Suprapubic skin (tissue), 4 donors: ENCODE results near the gene KRT33A. TPM values are rescaled to one million over a fixed set of nuclear protein-coding genes. Genes with fewer than 3 reads are reported as not detected.

Experiments used
- DNase-seq, 2 donors: peaks; one replicate each; pipeline ENCODE4 v3.0.0-alpha.2; 2019; ENCODE audit warnings: low spot score in 2 of 2
- H3K27ac ChIP-seq: fragments of 200-600 bp; sonication (generic); one replicate; pipeline ENCODE4 v1.5.1; 2019
- H3K27me3 ChIP-seq: fragments of 200-600 bp; sonication (generic); one replicate; pipeline ENCODE4 v1.5.1; 2019
- H3K36me3 ChIP-seq: fragments of 200-600 bp; sonication (generic); one replicate; pipeline ENCODE4 v1.5.1; 2019
- H3K4me1 ChIP-seq: fragments of 200-600 bp; sonication (generic); one replicate; pipeline ENCODE4 v1.5.1; 2019
- H3K4me3 ChIP-seq: fragments of 200-600 bp; sonication (generic); one replicate; pipeline ENCODE4 v1.5.1; 2019; ENCODE audit warnings: mild to moderate bottlenecking
- H3K9me3 ChIP-seq: fragments of 200-600 bp; sonication (generic); one replicate; pipeline ENCODE4 v1.5.1; 2019
- EP300 ChIP-seq: sonication (generic); formaldehyde crosslinking; IDR thresholded peaks from one replicate; pipeline ENCODE4 v1.6.1; 2017; ENCODE audit warnings: antibody characterized with exemption
- POLR2A ChIP-seq, 2 donors: fragments of 450-650 bp; IDR thresholded peaks; one replicate each; pipeline ENCODE4 v1.6.1; 2017; ENCODE audit warnings: antibody characterized with exemption in 2 of 2, mild to moderate bottlenecking in 2 of 2, moderate library complexity in 2 of 2
- POLR2AphosphoS5 ChIP-seq, 3 donors: sonication (generic); formaldehyde crosslinking; IDR thresholded peaks; one replicate each; pipeline ENCODE4 v1.6.1; 2017; ENCODE audit warnings: antibody characterized with exemption in 3 of 3
- WGBS: methylation state at CpG from one replicate; pipeline ENCODE4 v1.1.5; 2018; 5-methylcytosine and 5-hydroxymethylcytosine counted together
- total RNA-seq, 4 donors: library from RNA; depleted of rRNA; stranded (reverse); fragments of >200 nt; gene quantifications; one replicate each; pipeline ENCODE4 v1.1.0, GENCODE V29; 2016
- TF ChIP-seq, protein P1 (sequence below), 2 donors: fragments of 200-600 bp in 1 of 2; fragments of 450-650 bp in 1 of 2; sonication (generic) in 1 of 2; IDR thresholded peaks; one replicate each; pipeline ENCODE4 v1.5.1; 2016 to 2019; ENCODE audit warnings: antibody characterized with exemption in 2 of 2, mild to moderate bottlenecking in 1 of 2, moderate library complexity in 1 of 2

Gene KRT33A
- total RNA-seq, 4 donors from 2014 or later: 1.2 to 144 (median 8.3) TPM

DNA sequence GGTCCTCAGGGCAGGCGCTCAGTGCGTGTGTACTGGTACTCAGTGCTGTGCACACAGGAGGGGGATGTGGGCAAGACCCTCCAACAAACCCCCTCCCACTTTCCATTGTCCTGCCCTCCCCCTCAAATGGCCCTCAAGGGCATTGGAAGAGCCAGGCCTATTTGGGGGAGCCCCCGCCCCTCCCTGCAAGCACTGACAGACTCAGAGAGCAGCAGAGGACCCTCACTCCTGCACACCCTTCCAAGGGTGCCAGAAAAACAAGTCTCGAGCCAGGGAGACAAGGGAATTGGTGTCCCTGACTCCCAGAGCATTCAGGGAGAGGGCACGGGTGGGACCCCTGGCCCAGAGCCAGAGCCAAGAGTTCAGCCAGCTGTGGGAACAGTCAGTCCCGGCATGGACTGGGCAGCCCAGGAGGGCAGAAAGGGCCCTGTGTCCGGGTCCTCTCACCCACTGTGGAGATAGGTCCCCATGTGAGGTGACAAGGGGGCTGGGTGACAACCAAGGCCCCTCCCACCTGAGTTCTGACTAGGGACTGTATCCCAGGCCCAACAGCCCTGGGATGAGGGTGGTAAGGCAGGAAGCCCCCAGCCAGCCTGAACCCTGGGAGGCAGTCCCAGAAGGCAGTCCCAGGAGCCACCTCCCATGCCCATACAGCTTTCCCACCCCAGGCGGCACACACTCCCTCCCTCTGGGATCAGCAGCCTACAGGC lies 23.1 kb downstream of the KRT33A start:
- H3K4me1 ChIP-seq: no peaks in the 10 kb centered on the region
- no peaks in the 10 kb centered on the region for H3K9me3 ChIP-seq
- no peak overlapping the region for H3K4me3 ChIP-seq
- WGBS: 87% methylated on average over 6 of the region's 8 CpGs
- H3K36me3 ChIP-seq: no peaks in the 10 kb centered on the region
- DNase-seq: no peak
- H3K27me3 ChIP-seq: no peaks in the 10 kb centered on the region
- no peak overlapping the region for H3K27ac ChIP-seq
- TF ChIP-seq EP300 (no peak), POLR2AphosphoS5 (IDR thresholded peaks at IDR 0.05) (no peak), POLR2A (IDR thresholded peaks at IDR 0.05) (no peak)
- TF ChIP-seq, protein P1, sequence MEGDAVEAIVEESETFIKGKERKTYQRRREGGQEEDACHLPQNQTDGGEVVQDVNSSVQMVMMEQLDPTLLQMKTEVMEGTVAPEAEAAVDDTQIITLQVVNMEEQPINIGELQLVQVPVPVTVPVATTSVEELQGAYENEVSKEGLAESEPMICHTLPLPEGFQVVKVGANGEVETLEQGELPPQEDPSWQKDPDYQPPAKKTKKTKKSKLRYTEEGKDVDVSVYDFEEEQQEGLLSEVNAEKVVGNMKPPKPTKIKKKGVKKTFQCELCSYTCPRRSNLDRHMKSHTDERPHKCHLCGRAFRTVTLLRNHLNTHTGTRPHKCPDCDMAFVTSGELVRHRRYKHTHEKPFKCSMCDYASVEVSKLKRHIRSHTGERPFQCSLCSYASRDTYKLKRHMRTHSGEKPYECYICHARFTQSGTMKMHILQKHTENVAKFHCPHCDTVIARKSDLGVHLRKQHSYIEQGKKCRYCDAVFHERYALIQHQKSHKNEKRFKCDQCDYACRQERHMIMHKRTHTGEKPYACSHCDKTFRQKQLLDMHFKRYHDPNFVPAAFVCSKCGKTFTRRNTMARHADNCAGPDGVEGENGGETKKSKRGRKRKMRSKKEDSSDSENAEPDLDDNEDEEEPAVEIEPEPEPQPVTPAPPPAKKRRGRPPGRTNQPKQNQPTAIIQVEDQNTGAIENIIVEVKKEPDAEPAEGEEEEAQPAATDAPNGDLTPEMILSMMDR (IDR thresholded peaks at IDR 0.05): no peak

DNA sequence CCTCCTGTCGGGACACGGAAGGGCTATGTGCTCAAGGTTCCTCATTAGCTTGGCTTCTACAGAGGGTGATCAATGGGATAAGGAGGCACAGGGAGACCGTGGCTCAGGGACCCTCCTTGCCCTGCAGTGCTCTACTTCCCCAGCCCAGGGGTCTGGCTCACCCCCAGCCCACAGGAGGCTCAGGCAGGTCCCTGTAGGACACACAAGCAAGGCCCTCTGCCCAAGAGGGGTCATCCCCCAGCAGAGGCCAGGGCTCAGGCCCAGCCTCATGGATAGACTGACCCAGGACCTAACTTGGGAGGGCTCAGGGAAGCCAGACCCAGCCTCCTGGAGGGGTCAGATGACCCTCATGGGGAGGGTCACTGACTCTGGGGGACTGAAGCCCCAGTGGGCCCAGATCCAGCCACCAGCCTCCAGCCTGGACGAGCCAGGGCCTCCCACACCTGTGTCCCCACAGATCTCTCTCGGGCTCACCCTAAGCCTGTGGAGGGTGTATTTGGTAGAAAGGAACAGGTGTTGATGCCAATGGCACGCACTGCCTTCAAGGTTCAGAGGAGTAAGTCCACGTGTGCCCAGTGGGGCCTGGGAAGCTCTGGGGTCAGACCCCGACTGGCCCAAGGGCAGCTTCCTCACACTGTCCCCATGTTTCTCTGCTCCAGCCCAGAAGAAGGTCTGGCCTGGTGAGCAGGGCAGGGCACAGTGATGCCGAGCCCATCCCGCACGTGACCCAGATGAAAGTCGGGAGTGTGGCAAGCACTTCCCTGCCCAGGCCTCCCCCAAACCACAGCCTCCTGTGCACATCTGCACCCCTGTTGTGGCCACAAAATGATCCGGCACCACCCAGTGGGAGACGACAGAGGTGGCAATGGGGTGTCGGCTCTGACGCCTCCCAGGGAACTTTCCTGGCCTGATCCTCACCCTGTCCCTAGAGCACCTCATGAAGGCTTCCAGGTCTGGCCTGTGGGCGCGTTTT lies 24.2 kb downstream of the KRT33A start:
- WGBS: 83% methylated on average over 6 of the region's 18 CpGs
- H3K4me1 ChIP-seq: peaks cover 4% of the 10 kb centered on the region
- no peak for DNase-seq

DNA sequence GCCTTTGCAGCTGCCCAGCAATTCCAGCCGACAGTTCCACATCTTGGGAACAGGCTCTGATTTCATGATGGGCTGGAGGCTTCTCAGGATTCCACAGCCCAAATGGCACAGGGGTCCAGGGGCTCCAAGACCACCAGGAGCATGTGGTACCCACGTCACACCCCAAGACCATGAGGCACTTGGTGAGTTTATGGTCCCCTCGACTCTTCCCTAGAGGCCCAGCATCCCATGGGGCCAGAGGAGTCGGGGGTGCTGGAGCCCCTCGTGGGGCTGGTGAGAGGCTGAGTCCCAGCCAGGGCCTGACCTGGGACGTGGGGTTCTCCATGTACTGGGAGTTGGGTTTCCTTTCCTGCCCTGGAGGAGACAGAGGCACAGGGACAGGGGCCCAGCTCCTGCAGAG lies 25.0 kb downstream of the KRT33A start:
- no peak overlapping the region for H3K4me3 ChIP-seq
- DNase-seq: no peak
- no peaks in the 10 kb centered on the region for H3K9me3 ChIP-seq
- H3K27ac ChIP-seq: no peak overlapping the region
- WGBS: 94% methylated on average over 3 of the region's 6 CpGs
- TF ChIP-seq POLR2A (IDR thresholded peaks at IDR 0.05): no peak
- TF ChIP-seq POLR2AphosphoS5 (IDR thresholded peaks at IDR 0.05): no peak
- TF ChIP-seq, protein P1 (IDR thresholded peaks at IDR 0.05): no peak
- no peak for TF ChIP-seq EP300
- no peaks in the 10 kb centered on the region for H3K27me3 ChIP-seq
- H3K4me1 ChIP-seq: peaks cover 4% of the 10 kb centered on the region
- H3K36me3 ChIP-seq: no peaks in the 10 kb centered on the region

More for the DNA sequence above, 24.2 kb downstream of the KRT33A start:
- Histone ChIP-seq H3K4me3 (no peak overlapping the region), H3K27me3 (no peaks in the 10 kb centered on the region), H3K27ac (no peak overlapping the region), H3K9me3 (no peaks in the 10 kb centered on the region), H3K36me3 (no peaks in the 10 kb centered on the region)
- TF ChIP-seq EP300 (no peak), POLR2A (IDR thresholded peaks at IDR 0.05) (no peak), POLR2AphosphoS5 (IDR thresholded peaks at IDR 0.05) (no peak)
- TF ChIP-seq, protein P1 (IDR thresholded peaks at IDR 0.05): no peak

DNA sequence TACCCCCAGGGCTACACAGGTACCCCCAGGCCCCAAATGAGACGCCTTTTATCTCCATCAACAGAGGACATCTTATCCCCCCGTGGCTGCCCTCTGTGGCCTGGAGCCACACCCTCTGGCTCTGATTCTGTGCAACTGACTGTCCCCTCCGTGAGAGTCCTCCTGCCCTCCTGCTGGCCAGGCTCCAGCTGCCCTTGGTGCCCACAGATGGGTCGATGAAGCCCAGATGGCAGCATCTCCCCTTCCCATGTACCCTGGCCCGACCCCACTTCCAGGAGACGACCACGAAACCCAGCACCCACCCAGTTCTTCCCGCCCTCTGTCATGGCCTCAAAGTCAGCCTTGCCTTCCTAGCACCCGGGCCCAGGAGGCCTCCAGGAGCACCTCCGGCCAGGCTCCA lies 25.5 kb downstream of the KRT33A start:
- WGBS: 88% methylated on average over 6 of the region's 10 CpGs
- peaks cover 4% of the 10 kb centered on the region for H3K4me1 ChIP-seq
- no peaks in the 10 kb centered on the region for H3K36me3 ChIP-seq
- no peak for TF ChIP-seq POLR2AphosphoS5 (IDR thresholded peaks at IDR 0.05)
- TF ChIP-seq, protein P1 (IDR thresholded peaks at IDR 0.05): no peak
- TF ChIP-seq POLR2A (IDR thresholded peaks at IDR 0.05): no peak
- TF ChIP-seq EP300: no peak
- no peak for DNase-seq
- no peaks in the 10 kb centered on the region for H3K9me3 ChIP-seq
- H3K4me3 ChIP-seq: no peak overlapping the region
- no peaks in the 10 kb centered on the region for H3K27me3 ChIP-seq
- no peak overlapping the region for H3K27ac ChIP-seq
